ENCODE results near the gene SLC28A1. TPM values are rescaled to one million over a fixed set of nuclear protein-coding genes. Genes with fewer than 3 reads are reported as not detected.

Gene SLC28A1
- total and polyA plus RNA-seq, 8 donors = 0.08 to 0.23 (median 0.14) TPM; not detected in 3

DNA sequence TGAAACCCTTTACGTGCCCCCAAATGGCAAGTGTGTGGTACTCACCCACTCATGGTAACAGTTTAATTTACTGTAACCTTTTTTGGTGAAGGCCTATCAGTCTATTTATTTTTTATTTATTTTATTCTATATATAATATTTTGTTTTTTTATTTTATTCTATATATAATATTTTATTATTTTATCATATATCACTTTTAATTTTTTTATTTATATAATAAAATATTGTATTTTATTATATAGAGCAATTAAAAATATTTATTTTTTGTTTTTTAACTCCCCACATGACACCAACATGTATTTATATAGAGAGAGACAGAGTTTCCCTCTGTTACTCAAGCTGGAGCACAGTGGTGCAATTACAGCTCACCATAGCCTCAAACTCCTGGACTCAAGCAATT is 41.4 kb downstream of the SLC28A1 start:
- H3K4me1 ChIP-seq = peaks cover 0 to 3% of the 10 kb centered on the region in 2 donors
- H3K4me3 ChIP-seq = no peak overlapping the region
- H3K9me3 ChIP-seq = no peaks in the 10 kb centered on the region
- intact Hi-C loops (cut with DNase I) = no loop called here
- TF ChIP-seq, protein P1, sequence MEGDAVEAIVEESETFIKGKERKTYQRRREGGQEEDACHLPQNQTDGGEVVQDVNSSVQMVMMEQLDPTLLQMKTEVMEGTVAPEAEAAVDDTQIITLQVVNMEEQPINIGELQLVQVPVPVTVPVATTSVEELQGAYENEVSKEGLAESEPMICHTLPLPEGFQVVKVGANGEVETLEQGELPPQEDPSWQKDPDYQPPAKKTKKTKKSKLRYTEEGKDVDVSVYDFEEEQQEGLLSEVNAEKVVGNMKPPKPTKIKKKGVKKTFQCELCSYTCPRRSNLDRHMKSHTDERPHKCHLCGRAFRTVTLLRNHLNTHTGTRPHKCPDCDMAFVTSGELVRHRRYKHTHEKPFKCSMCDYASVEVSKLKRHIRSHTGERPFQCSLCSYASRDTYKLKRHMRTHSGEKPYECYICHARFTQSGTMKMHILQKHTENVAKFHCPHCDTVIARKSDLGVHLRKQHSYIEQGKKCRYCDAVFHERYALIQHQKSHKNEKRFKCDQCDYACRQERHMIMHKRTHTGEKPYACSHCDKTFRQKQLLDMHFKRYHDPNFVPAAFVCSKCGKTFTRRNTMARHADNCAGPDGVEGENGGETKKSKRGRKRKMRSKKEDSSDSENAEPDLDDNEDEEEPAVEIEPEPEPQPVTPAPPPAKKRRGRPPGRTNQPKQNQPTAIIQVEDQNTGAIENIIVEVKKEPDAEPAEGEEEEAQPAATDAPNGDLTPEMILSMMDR (IDR thresholded peaks at IDR 0.05) = no peak
- H3K36me3 ChIP-seq = no peaks in the 10 kb centered on the region
- no peak overlapping the region for H3K27ac ChIP-seq
- DNase-seq = no peak
- H3K27me3 ChIP-seq = no peaks in the 10 kb centered on the region
- no peak for ATAC-seq

DNA sequence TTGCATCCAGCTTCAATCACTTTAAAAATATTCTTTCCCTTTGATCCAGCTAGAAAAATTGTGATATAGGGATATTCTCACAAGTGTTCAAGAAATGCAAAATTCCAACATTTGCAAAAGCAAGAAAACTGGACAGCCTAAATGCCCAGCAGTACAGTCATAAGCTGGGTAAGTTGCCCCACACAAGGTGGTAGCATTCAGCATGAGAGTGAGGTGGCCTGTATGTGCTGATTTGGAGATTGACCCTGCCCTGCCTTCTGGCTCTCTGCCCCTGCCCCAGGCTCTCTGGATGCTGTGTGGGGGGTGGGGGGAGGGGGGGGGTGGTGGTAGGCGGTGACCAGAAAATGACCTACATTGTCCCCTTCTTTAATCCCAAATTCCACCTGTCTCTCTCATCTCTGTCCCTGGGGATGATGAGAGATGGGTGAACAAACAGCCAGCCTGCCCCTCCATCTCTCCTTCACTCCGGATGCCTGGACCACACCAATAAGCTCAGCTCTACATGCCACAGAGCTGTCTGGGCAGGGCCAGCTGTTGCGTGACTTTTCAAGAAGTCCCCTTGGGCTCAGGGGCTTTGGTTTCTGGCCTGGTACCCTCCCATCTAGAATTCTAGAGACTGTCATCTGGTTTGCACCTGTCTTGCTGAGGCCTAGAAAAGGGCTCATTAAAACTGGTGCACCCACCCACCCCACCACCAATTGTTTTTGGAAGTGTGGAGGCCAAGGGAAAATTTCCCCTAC is 42.2 kb downstream of the SLC28A1 start:
- Histone ChIP-seq H3K4me3 (no peak overlapping the region), H3K27ac (no peak overlapping the region), H3K36me3 (no peaks in the 10 kb centered on the region), H3K9me3 (no peaks in the 10 kb centered on the region), H3K4me1 (peaks cover 0 to 3% of the 10 kb centered on the region in 2 donors), H3K27me3 (no peaks in the 10 kb centered on the region)
- TF ChIP-seq, protein P1 (IDR thresholded peaks at IDR 0.05) = no peak
- intact Hi-C loops (cut with DNase I) = no loop called here
- DNase-seq (no peak), ATAC-seq (no peak)

DNA sequence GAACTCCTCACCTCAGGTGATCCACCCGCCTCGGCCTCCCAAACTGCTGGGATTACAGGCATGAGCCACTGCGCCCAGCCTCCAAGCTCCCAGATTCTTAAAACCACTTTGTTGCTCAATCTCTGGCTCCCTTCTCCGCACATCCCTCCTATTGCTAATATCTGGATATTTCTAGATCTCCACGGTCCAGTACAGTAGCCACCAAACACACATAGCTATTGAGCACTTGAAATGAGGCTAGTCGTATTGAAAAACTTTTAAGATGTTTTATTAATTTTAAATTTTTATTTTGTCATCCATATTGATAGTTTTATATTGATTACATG is 44.3 kb downstream of the SLC28A1 start:
- intact Hi-C loops (cut with DNase I) = no loop called here
- ATAC-seq (no peak), DNase-seq (no peak)
- TF ChIP-seq, protein P1 (IDR thresholded peaks at IDR 0.05) = no peak
- H3K4me3 ChIP-seq = no peak overlapping the region
- H3K27ac ChIP-seq = no peak overlapping the region
- H3K27me3 ChIP-seq = no peaks in the 10 kb centered on the region
- no peaks in the 10 kb centered on the region for H3K36me3 ChIP-seq
- H3K9me3 ChIP-seq = no peaks in the 10 kb centered on the region
- H3K4me1 ChIP-seq = peaks cover 0 to 3% of the 10 kb centered on the region in 2 donors

DNA sequence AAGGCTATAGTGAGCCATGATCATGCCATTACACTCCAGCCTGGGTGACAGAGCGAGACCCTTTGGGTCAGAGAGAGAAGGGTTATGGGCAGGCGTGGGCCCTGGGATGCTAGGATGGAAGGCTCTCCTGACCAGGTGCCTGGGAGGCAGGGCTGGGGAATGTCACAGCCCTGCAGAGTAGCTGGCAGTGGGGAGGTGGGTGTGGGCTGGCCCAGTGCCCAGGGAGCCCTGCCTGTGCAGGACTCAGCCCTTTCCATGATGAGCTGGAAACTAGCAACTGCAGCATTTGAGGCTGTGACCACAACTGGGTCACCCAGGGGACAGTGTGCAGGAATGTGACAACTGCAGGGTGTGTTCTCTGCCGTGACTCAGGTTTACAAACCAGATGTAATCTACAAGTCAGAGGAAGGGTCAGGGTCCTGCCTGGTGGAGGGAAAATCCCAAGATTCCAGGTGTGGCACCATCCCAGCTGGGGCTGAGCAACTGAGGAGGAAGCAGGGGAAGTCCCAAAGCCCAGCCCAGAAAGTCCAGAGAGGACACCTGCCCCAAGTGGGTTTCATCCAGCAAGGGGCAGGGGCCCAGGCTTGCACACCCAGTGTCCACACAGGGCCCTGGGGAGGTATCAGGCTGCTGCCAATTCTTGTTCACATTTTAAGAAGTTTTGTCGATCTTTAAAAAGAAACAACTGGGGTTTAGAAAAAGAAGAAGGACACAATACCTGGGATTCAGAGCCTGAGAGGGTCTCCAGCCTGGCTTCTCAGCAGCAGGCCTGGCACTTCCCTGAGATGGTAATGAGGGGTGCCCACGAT is 45.5 kb downstream of the SLC28A1 start:
- TF ChIP-seq, protein P1 (IDR thresholded peaks at IDR 0.05) = no peak
- Histone ChIP-seq H3K36me3 (no peaks in the 10 kb centered on the region), H3K4me1 (peaks cover 0 to 3% of the 10 kb centered on the region in 2 donors), H3K4me3 (no peak overlapping the region), H3K9me3 (no peaks in the 10 kb centered on the region), H3K27me3 (no peaks in the 10 kb centered on the region), H3K27ac (no peak overlapping the region)
- DNase-seq (peak in 2 of 4 donors; percentile 30 to 75), ATAC-seq (peak; percentile 53)
- intact Hi-C loops (cut with DNase I) = no loop called here
